GM19463 (cell line): ENCODE data around the gene XRCC3.
"Not testable (repeated sequence)": the region's sequence is repeated elsewhere in the genome, so short reads cannot be mapped to it uniquely, and the experiment has no call there.

Experiments used
- ATAC-seq: cut with Tn5 transposase; IDR thresholded peaks from one replicate; pipeline ENCODE4 v1.9.1; 2021; ENCODE audit warnings: mild to moderate bottlenecking, moderate library complexity; ENCODE audit not compliant: unreplicated experiment

XRCC3 gene

DNA sequence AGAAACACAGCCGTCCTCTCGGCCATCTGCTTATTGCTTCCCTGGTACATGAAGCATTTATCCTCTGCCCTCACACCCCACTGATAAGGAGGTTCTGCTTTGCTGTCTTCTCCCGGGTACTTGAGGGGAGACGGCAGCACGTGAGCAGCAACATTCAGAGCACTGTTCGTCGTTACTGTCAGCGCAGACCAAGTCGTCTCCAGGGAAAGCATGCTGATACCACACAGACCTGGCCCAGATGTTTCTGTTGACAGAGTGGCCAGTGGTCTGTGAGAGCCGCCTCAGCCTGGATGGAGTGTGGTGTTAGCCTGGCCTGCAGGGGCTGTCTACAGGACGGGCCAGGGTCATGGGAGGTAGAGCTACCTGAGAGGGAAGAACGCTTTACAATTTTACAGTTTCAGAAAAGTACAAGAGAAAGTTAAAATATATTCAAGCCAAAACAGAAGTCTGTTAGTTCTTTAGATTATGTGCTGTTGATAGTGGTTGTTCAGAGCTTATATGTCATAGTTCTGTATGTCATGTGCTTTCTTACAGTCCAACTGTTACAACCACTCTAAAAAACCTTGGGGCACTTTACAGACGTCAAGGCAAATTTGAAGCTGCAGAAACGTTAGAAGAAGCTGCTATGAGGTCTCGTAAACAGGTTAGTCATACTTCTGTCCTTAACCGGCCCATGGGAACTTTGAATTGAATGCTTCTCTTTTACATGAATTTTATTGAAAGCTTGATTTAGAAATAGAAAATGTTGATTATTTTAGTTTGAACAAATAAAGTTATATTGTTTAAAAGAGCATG, 38.2 kb downstream of the XRCC3 start:
- ATAC-seq = no peak

DNA sequence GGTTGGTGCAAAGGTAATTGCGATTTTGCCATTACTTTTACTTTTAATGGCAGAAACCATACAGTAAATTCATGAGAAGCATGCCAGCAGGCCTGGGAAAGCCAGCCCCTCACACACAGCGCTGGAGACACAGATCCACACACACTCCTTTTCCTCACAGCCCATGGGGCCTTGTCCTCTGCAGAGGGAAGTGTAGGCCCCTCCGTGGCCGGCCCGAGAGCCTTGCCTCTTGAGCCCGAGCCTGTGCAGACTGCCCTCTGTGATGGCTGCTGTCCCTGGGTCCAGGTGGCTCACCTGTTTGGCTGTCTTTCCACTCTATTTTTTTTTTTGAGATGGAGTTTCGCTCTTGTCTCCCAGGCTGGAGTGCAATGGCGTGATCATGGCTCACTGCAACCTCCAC, 39.3 kb downstream of the XRCC3 start:
- ATAC-seq = no peak

DNA sequence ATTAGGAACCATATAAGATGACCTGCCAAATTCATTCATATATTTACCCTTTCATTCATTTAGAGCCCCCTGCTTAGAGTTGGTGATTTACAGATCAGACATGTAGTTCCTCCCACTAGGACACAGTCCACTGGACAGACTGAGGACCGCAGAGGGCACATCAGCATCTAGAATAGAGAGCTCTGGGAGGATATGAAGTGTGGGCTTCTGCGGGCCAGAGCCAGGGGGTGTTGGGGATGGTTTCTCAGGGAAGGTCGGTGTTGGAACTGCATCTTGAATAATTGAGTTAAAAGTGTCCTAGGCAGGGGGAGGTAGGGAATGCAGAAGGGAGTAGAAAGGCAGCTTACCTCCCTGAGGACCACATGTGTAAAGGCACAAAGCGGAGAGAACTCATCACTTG, 43.3 kb downstream of the XRCC3 start:
- ATAC-seq = no peak

DNA sequence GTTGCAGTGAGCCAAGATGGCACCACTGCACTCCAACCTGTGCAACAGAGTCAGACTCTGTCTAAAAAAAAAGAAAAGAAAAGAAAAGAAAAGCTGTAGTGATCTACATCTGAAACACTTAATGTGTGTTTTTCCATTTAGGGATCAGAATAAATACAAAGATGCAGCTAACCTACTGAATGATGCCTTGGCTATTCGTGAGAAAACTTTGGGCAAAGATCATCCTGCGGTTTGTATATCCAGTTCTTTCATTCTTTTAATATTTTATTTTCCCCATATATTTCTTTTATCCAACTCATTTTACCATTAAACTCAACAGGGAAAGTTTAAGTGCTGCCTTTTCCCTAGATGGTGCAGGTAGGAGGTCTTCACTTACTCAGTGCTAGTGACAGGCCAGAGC, 45.9 kb downstream of the XRCC3 start:
- ATAC-seq = no peak

DNA sequence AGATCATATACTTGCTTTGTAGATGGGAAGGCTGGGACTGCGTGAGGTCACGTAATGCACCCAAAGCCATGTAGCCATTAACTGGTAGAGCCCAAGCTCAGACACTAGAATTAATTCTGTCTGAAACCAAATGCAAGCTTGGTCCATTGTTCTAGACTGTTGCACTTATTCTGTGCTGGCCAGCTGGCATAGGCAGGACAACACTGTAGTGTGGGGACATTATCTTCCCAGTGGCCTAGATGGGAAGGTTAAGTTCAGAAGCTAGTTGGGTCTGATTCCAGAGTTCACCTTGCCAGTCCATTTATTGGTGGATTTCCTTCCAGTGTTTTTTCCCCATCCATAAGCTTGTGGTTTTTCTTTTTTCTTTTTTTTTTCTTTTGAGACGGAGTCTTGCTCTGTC, 47.1 kb downstream of the XRCC3 start:
- ATAC-seq = no peak

DNA sequence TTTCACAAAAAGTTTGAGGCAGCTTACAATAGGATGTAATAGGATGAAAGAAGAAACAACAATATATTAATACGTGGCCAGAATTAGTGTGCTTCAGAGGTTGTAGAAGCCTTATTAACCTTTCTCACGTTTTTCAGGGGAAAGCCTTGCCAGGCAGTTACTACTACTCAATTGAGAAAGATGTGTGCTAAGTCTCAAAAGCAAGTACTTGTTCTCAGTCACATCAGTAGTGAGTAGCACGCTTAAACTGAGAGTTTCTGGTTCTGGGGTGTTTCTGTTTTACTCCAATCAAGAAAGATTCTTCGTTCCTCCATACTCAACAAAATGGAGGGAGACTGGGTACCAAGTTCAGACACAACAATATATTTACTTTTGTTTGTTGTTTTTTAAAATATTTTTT, 47.6 kb downstream of the XRCC3 start:
- ATAC-seq = no peak

DNA sequence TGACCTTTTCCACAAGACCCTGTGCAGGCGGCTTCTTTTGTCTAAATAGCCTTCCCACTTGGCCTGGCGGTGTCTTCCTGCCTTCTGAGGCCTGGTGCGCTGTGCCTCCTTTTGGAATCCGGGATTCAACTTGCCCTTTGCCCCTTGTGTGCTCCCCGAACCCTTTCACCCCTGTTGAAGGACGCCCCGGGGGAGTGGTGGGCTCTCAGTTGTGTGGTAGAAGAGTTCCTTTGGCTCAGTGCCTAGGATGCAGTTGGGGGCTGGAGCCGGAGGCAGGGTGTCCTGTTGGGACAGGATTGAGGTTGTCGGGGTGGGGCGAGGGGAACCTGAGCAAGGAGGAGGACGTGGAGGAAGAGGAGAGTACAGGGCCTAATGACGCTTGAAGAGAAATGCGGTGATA, 51.7 kb downstream of the XRCC3 start:
- ATAC-seq = no peak

DNA sequence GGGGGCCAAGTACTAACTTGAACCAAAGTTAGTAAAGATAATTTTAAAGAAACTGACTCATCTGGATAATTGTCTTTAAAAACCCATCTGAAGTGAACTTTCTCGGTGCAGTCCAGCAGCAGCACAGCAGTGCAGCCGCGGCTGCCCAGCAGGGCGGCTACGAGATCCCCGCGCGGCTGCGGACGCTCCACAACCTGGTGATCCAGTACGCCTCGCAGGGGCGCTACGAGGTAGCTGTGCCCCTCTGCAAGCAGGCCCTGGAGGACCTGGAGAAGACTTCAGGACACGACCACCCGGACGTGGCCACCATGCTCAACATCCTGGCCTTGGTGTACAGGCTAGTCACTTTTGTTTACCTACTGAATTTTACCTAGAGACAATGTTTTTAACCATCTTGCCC, 52.7 kb downstream of the XRCC3 start:
- ATAC-seq = no peak

DNA sequence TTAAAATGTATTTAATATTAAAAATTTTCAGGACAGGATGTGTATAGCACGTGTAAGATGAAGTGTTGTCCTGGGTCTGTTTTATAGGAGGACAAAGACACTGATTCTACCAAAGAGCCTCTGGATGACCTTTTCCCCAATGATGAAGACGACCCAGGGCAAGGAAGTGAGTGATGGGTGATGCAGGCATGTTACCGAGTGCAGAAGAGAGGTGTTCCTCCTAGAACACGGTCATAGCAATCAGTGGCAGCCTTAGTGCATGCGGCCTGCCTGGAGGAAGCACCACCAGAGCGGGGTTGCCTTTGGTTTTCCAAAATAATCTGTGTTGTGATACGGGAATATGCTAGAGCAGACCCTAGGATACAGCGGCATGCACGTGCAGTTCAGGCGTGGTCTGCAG, 53.2 kb downstream of the XRCC3 start:
- no peak for ATAC-seq

DNA sequence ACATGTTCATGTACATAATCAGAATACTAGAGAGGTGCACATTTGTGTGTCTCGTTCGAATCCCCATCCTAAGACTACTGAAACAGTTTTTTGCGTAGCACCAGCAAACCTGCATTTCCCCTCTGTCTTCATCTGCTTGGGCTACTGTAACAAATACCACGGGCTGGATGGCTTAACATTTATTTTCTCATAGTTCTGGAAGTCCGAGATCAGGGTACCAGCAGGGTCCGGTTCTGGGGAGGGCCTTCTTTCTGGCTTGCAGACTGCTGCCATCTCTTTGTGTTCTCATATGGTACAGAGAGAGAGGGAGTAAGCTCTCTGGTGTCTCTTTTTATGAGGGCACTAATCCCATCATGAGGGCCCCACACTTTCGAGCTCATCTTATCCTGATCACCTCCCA, 55.6 kb downstream of the XRCC3 start:
- ATAC-seq = no peak

DNA sequence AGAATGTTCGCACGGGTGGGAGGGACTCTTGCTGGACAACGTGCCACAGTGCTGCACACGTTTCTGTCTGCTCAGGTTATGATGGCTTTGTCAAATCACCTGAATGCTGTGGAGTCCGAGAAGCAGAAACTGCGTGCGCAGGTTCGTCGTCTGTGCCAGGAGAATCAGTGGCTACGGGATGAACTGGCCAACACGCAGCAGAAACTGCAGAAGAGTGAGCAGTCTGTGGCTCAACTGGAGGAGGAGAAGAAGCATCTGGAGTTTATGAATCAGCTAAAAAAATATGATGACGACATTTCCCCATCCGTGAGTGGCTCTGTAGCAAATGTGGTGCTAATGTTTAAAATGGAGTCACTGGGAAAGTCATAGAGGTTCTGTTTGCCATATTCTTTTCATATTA, 57.8 kb downstream of the XRCC3 start:
- no peak for ATAC-seq

DNA sequence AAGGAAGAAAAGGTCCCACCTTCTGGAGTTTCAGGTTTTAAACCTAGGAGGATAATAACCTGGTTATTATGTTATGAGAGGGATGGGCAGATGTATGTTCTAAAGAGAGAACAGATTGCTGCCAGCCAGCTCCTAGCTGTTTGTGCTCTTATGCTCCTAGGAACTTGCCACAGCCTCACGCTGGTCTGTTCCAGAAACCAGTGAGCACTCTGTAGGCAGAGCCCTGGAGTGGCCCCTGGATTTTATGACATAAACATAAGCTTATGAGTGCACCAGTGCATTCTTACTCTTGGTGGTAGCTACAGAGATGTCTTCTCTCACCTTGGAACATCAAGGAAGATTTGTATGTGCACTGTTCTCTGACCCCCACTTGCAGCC, 58.5 kb downstream of the XRCC3 start:
- no peak for ATAC-seq

DNA sequence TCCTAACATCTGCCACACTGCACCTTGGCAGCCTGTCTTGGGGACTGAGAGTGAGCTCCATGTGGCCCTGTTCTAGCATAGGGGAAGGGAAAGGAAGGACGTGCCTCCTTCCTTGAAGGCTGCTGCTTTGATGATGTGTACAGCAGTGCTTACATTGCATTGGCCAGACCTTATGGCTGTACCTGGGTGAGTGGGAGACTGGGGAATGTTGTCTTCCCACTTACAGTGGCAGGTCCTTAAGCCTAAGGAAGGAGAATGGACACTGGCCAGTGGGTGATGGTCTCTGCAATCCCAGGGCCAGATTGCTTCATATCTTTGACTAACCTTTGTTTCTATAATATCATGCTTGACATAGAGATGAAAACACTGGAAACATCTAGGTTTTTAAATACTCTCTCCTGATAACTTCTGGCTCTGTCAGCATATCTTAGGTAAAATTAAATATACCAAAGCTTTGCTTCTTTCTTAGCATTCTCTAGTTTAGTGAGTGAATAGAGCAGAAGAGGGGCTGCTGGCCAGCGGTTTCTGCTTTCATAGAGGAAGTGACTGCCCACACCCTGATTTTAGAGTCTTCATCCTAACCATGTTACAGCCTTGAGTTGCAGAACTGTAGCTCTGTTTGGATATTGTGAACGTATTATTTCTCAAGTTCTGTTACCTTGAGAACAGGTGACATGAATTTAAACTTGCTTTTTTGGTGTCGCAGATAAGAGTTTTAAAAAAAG, 59.1 kb downstream of the XRCC3 start:
- no peak for ATAC-seq

DNA sequence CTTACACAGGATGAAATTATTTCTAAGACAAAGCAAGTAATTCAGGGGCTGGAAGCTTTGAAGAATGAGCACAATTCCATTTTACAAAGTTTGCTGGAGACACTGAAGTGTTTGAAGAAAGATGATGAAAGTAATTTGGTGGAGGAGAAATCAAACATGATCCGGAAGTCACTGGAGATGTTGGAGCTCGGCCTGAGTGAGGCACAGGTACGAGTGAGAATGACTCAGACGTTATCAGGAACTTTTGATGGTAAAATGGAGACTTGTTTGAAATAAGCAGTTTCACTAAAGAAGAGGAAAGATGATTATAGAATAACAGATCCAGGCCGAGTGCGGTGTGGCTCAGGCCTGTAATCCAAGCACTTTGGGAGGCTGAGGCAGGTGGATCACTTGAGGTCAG, 60.6 kb downstream of the XRCC3 start:
- ATAC-seq = no peak

DNA sequence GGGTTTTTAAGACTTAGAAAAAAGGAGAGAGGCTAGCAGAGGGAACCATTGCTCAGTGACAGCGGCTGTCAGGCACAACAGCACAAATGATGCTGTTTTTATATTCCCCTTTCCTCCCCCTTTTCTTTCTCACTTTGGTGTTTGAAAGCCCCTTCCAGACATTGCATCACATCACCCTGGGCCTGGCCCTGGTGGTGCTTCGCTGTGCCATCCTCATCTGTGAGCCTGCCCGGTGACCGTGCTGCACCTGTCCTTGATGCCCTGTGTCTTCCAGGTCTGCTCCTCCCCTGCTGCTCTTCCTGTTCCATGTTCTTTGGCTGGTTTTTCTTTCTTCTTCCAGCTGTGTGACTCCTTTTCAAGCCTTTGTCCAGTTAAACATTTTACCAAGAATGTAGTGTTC, 61.4 kb downstream of the XRCC3 start:
- ATAC-seq = no peak

DNA sequence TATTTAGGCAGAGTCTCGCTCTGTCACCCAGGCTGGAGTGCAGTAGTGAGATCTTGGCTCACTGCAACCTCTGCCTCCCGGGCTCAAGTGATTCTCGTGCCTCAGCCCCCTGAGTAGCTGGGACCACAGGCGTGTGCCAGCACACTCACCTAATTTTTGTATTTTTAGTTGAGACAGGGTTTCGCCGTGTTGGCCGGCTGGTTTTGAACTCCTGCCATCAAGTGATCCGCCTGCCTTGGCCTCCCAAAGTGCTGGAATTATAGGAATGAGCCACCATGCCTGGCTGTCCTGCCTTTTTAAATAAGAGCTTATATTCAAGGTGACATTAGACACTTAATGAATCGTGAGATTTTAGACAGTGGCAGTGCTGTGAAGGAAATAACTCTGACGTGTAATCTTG, 61.9 kb downstream of the XRCC3 start:
- not testable (repeated sequence) for ATAC-seq

DNA sequence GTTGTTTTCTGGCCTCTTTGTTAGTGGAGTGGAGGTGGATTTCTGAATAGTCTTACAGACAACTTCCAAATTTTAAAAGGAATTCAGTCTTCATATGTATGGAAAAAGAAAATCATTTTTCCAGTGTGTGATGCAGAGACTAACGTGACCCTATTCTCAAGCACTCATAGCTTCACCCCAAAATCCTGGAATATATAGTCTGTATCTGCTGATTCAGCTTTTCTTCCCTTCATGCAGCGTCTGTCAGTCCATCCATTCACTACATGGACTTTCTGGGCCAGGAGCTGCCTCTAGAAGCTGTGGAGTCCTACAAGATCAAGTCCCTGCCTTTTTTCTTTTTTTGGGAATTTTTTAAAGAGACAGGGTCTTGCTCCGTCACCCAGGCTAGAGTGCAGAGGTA, 62.4 kb downstream of the XRCC3 start:
- ATAC-seq = no peak

DNA sequence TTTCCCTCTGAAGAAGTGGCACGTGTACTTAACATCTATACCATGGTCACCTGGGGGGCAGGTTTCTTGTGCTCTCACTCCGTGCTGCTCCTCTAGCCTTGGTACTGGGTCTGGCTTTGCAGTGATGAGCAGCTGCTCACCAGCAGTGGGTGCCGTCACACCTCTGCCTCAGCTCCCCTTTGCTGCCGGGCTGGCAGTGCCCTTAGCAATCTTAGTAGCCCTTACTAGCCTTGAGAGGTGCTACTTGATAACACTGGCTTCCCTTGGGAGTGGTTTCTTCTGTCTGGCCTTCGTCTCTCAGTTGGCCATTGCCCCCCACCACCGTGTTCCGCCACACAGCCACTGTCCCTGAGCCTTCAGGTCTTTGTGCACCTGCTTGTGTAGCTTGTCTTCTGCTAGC, 63.7 kb downstream of the XRCC3 start:
- no peak for ATAC-seq

DNA sequence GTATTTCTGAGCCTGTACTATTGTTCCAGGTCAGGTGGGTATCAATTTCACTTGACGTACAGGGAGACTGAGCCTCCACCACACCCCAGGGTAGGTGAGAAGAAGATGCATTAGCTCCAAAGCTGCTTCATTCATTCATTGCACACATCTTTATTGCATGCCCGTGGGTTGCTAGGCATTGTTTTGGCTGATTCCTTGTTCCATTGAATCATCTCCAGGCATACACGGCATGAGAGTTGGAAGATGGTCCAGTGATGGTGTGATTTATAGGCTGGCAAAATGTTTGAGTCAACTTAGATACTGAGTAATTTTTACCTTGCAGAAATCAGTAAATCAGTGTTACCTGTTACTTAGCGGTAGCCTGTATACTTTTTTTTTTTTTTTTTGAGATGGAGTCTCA, 65.0 kb downstream of the XRCC3 start:
- ATAC-seq = no peak

DNA sequence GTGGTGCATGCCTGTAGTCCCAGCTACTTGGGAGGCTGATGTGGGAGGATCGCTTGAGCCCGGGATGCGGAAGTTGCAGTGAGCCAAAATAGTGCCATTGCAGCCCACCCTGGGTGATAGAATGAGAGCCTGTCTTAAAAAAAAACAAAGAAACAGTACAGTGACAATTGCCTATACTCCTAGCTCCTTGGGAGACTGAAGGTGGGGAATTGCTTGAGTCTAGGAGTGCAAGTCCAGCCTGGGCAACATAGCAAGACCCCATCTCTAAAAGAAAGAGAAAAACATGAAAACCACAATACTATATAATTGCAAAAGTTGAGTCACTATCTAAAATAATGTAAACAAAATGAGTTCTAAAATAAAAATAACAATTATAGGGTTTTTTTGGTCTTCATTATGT, 66.2 kb downstream of the XRCC3 start:
- no peak for ATAC-seq
